K562 (cell line): ENCODE results near the gene DLG4. TPM values are rescaled to one million over a fixed set of nuclear protein-coding genes. Genes with fewer than 3 reads are reported as not detected.

Experiments used
- ATAC-seq: fragments of 200-7000 bp; cut with Tn5 transposase; 3 replicates; pipeline ENCODE4 v1.9.1; 2020; ENCODE audit warnings: moderate library complexity
- BruUV-seq: library from RNA; stranded (reverse); fragments of 400-500 nt; replicated peaks from 2 replicates; lab custom pipeline; 2021; lab: Mats Ljungman, UMichigan
- CTCF ChIA-PET: fragments of 300-600 bp; formaldehyde crosslinking; extraction: SDS; loops from one replicate; lab custom pipeline; 2021; ENCODE audit warnings: low intra/inter-chr PET ratio; lab: Yijun Ruan, JAX
- POLR2A ChIA-PET: fragments of 300-600, 350-650 bp; sonication (Branson Sonifier 250); formaldehyde crosslinking; extraction: SDS; loops from one replicate; lab custom pipeline; 2021; ENCODE audit warnings: antibody characterized with exemption, inconsistent platforms; lab: Yijun Ruan, JAX
- DNase-seq, 4 experiments: peaks; one replicate each; pipeline versions ENCODE4 v3.0.0 to v3.0.0-alpha.2; 2011 to 2018; ENCODE audit warnings: low spot score in 3 of 4, mixed read lengths in 3 of 4; ENCODE audit errors: extremely low read depth in 1 of 4
- FAIRE-seq: peaks from 2 replicates; lab custom pipeline; 2011; peaks lifted over from hg19 to GRCh38; lab: Jason Lieb, UNC
- H2AFZ ChIP-seq: 2 replicates; pipeline ENCODE4 v1.6.0; 2011; ENCODE audit warnings: low read depth, low read length, control low read depth, inconsistent platforms
- H3K27ac ChIP-seq: fragments of 200-600 bp; 3 replicates; pipeline ENCODE4 v1.8.0; 2011; ENCODE audit warnings: low read depth, mild to moderate bottlenecking, control low read depth, inconsistent platforms, low read length, moderate library complexity, mixed read lengths; ENCODE audit errors: extremely low read depth
- H3K27me3 ChIP-seq, 2 experiments: fragments of 300-600 bp in 1 of 2; 2 replicates in 1 of 2; 3 replicates in 1 of 2; pipeline versions ENCODE4 v1.6.0 to v1.8.0; 2011; ENCODE audit warnings: inconsistent platforms in 2 of 2, low read length in 2 of 2, mild to moderate bottlenecking in 1 of 2, mixed read lengths in 1 of 2, moderate library complexity in 1 of 2; ENCODE audit not compliant: control insufficient read depth in 2 of 2, insufficient read depth in 2 of 2
- H3K36me3 ChIP-seq: fragments of 300-600 bp; 3 replicates; pipeline ENCODE4 v1.8.0; 2011; ENCODE audit warnings: mild to moderate bottlenecking, low read length, inconsistent platforms; ENCODE audit not compliant: control insufficient read depth, insufficient read depth
- H3K4me1 ChIP-seq, 2 experiments: fragments of 200-600 bp in 1 of 2; replicated peaks in 1 of 2; 2 replicates in 1 of 2; 3 replicates in 1 of 2; pipeline versions ENCODE4 v1.5.1 to v1.8.0; 2011; ENCODE audit warnings: inconsistent platforms in 2 of 2, low read length in 2 of 2, mild to moderate bottlenecking in 1 of 2, mixed read lengths in 1 of 2, moderate library complexity in 1 of 2; ENCODE audit not compliant: control insufficient read depth in 2 of 2, insufficient read depth in 2 of 2
- H3K4me2 ChIP-seq: 2 replicates; pipeline ENCODE4 v1.6.1; 2011; ENCODE audit warnings: low read length, control low read depth, inconsistent platforms, mixed read lengths; ENCODE audit not compliant: insufficient read depth
- H3K4me3 ChIP-seq: fragments of 200-600 bp; sonication (generic), shearing (Covaris generic); 2 replicates; pipeline ENCODE4 v1.5.1; 2016; ENCODE audit warnings: control low read depth, inconsistent platforms
- H3K79me2 ChIP-seq: fragments of 200-600 bp; 3 replicates; pipeline ENCODE4 v1.8.0; 2011; ENCODE audit warnings: low read length, inconsistent platforms; ENCODE audit not compliant: control insufficient read depth, insufficient read depth
- H3K9ac ChIP-seq, 2 experiments: 2 replicates each; pipeline versions ENCODE4 v1.6.0 to v1.6.1; 2011; ENCODE audit warnings: low read depth in 2 of 2, low read length in 2 of 2, control low read depth in 1 of 2, inconsistent platforms in 1 of 2, mild to moderate bottlenecking in 1 of 2, mixed read lengths in 1 of 2; ENCODE audit not compliant: insufficient read depth in 1 of 2
- H3K9me1 ChIP-seq: one replicate; pipeline ENCODE4 v1.6.0; 2011; ENCODE audit warnings: inconsistent platforms, mild to moderate bottlenecking, low read length, moderate library complexity; ENCODE audit not compliant: control insufficient read depth, insufficient read depth
- H3K9me3 ChIP-seq: replicated peaks from 2 replicates; pipeline ENCODE4 v1.5.1; 2011; ENCODE audit warnings: low read depth, low read length, inconsistent platforms; ENCODE audit not compliant: control insufficient read depth, insufficient read depth
- H4K20me1 ChIP-seq: replicated peaks from 2 replicates; pipeline ENCODE4 v1.6.1; 2011; ENCODE audit warnings: low read length, inconsistent platforms, mixed read lengths; ENCODE audit not compliant: control insufficient read depth, insufficient read depth
- CCAR2 ChIP-seq: fragments of 200-400 bp; formaldehyde crosslinking; IDR thresholded peaks from 2 replicates; pipeline ENCODE4 v1.6.1; 2017; ENCODE audit warnings: mild to moderate bottlenecking, low read depth, low read length
- DPF2 ChIP-seq: fragments of 450-650 bp; IDR thresholded peaks from 2 replicates; pipeline ENCODE4 v1.6.1; 2016
- HIVEP1 ChIP-seq: fragments of 250-450 bp; sonication (Bioruptor Pico); IDR thresholded peaks from 2 replicates; pipeline ENCODE4 v1.4.0; 2020; ENCODE audit warnings: mild to moderate bottlenecking
- HMG20A ChIP-seq: fragments of 450-650 bp; formaldehyde crosslinking; conservative IDR thresholded peaks from 2 replicates; pipeline ENCODE4 v1.4.0; 2020; ENCODE audit warnings: mild to moderate bottlenecking, mixed read lengths
- HNRNPL ChIP-seq: fragments of 200-400 bp; formaldehyde crosslinking; IDR thresholded peaks from 2 replicates; pipeline ENCODE4 v1.6.1; 2017; ENCODE audit warnings: low read depth, mild to moderate bottlenecking, low read length
- MTA3 ChIP-seq: fragments of 450-650 bp; formaldehyde crosslinking; IDR thresholded peaks from 2 replicates; pipeline ENCODE4 v1.6.1; 2017; ENCODE audit warnings: mild to moderate bottlenecking, borderline replicate concordance
- NFE2 ChIP-seq: IDR thresholded peaks from 2 replicates; pipeline ENCODE4 v1.6.1; 2014; ENCODE audit warnings: antibody characterized with exemption, low read depth
- POLR2A ChIP-seq: fragments of 450-650 bp; conservative IDR thresholded peaks from 2 replicates; pipeline ENCODE4 v1.6.1; 2016
- SREBF1 ChIP-seq: fragments of 150-350 bp; IDR thresholded peaks from 2 replicates; pipeline ENCODE4 v1.6.1; 2014; ENCODE audit warnings: antibody characterized with exemption, low read depth, low read length, borderline replicate concordance
- TEAD4 ChIP-seq, 2 experiments: sonication (generic) in 1 of 2; formaldehyde crosslinking in 1 of 2; IDR thresholded peaks; 2 replicates each; pipeline versions ENCODE4 v1.6.1 to v1.8.0; 2012 to 2022; ENCODE audit warnings: borderline replicate concordance in 1 of 2, inconsistent platforms in 1 of 2, low read length in 1 of 2, mild to moderate bottlenecking in 1 of 2, missing genetic modification reagents in 1 of 2
- THRA ChIP-seq: fragments of 450-650 bp; IDR thresholded peaks from 2 replicates; pipeline ENCODE4 v1.6.1; 2017; ENCODE audit warnings: mild to moderate bottlenecking, moderate library complexity
- ZBTB7A ChIP-seq: IDR thresholded peaks from 2 replicates; pipeline ENCODE4 v1.6.1; 2011; ENCODE audit warnings: low read depth, mild to moderate bottlenecking, low read length, moderate library complexity, borderline replicate concordance; ENCODE audit not compliant: control insufficient read depth
- ZNF699 ChIP-seq: fragments of 250-450 bp; sonication (Bioruptor Pico); IDR thresholded peaks from 2 replicates; pipeline ENCODE4 v1.8.0; 2021; ENCODE audit warnings: mild to moderate bottlenecking, moderate library complexity; ENCODE audit not compliant: insufficient replicate concordance
- WGBS: fragments of 100-300 bp; shearing (Covaris generic); methylation state at CpG from one replicate; pipeline ENCODE4 v1.1.6; 2016; ENCODE audit warnings: low coverage, mixed read lengths; ENCODE audit not compliant: insufficient coverage; ENCODE audit errors: missing lambda C conversion rate; 5-methylcytosine and 5-hydroxymethylcytosine counted together
- in situ Hi-C: fragments of 300-500 bp; cut with MboI; formaldehyde crosslinking; loops from 4 replicates; pipeline ENCODE4 v1.15.0; 2018; ENCODE audit warnings: inconsistent platforms, mixed read lengths
- intact Hi-C: fragments of 100-400 bp; cut with micrococcal nuclease; formaldehyde crosslinking; loops from 2 replicates; pipeline ENCODE4 v1.14.2; 2022
- polyA plus RNA-seq, 8 experiments: library from polyadenylated mRNA; depleted of rRNA in 4 of 8; stranded (reverse) in 5 of 8; unstranded in 3 of 8; fragments of >200 nt; fragmentation: Nextera tagmentation in 2 of 8; fragmentation: Illumina TruSeq in 1 of 8; extraction: Ambion mirVana in 2 of 8; extraction: Trizol in 1 of 8; gene quantifications; 2 replicates each; pipeline versions ENCODE4 v1.2.1 to v1.2.3, GENCODE V29; 2011 to 2014; ENCODE audit warnings: inconsistent platforms in 1 of 8, missing spikeins in 1 of 8
- total RNA-seq, 7 experiments: library from RNA; depleted of rRNA in 6 of 7; stranded (reverse); fragments of >200 nt in 6 of 7; fragmentation: Illumina TruSeq in 2 of 7; extraction: Trizol in 2 of 7; gene quantifications; 2 replicates each; pipeline versions ENCODE4 v1.2.1 to v1.2.3, GENCODE V29; 2011 to 2021; ENCODE audit warnings: low replicate concordance in 1 of 7
- TF ChIP-seq, protein P1 (sequence below): sonication (generic); formaldehyde crosslinking; IDR thresholded peaks from 2 replicates; pipeline ENCODE4 v1.4.0; 2020; ENCODE audit warnings: mild to moderate bottlenecking, missing genetic modification reagents

The DLG4 gene
- total and polyA plus RNA-seq, 9 of the 15 experiments (the other 6 are each of a cell fraction or from before 2014, with no cell fraction given): 0.03 to 12.0 (median 4.1) TPM

- in situ Hi-C loops: no loop called here
- TF ChIP-seq ZNF699 (no peak), THRA (no peak), SREBF1 (no peak), HNRNPL (no peak), MTA3 (no peak), NFE2 (no peak), HMG20A (CRISPR knock-in tag) (no peak), POLR2A (no peak), CCAR2 (no peak), TEAD4 (IDR thresholded peaks at IDR 0.05; ENCODE audit: low read length) (no peak), TEAD4 (CRISPR knock-in tag; IDR thresholded peaks at IDR 0.05; ENCODE audit: borderline replicate concordance) (no peak), ZBTB7A (no peak), DPF2 (no peak), HIVEP1 (CRISPR knock-in tag) (no peak)
- TF ChIP-seq, protein P1, sequence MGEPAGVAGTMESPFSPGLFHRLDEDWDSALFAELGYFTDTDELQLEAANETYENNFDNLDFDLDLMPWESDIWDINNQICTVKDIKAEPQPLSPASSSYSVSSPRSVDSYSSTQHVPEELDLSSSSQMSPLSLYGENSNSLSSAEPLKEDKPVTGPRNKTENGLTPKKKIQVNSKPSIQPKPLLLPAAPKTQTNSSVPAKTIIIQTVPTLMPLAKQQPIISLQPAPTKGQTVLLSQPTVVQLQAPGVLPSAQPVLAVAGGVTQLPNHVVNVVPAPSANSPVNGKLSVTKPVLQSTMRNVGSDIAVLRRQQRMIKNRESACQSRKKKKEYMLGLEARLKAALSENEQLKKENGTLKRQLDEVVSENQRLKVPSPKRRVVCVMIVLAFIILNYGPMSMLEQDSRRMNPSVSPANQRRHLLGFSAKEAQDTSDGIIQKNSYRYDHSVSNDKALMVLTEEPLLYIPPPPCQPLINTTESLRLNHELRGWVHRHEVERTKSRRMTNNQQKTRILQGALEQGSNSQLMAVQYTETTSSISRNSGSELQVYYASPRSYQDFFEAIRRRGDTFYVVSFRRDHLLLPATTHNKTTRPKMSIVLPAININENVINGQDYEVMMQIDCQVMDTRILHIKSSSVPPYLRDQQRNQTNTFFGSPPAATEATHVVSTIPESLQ (CRISPR knock-in tag): no peak
- H3K4me2 ChIP-seq: no peak overlapping the region
- 0 out of 2 replicates have a peak, but pooled peaks cover 3% of the 10 kb centered on the region for H3K9me3 ChIP-seq
- H4K20me1 ChIP-seq: no peaks in the 10 kb centered on the region
- FAIRE-seq (no peak), ATAC-seq (no peak), DNase-seq (no peak)
- intact Hi-C loops: no loop called here
- H3K27me3 ChIP-seq: peaks cover 0 to 13% of the 10 kb centered on the region in 2 experiments; a peak in 2 of 5 replicates
- H3K4me1 ChIP-seq: peaks cover 3 to 21% of the 10 kb centered on the region in 2 experiments; a peak in 3 of 5 replicates
- no peak overlapping the region for H2AFZ ChIP-seq
- H3K27ac ChIP-seq: no peak overlapping the region
- BruUV-seq: no TSS peak
- H3K36me3 ChIP-seq: no peaks in the 10 kb centered on the region
- H3K79me2 ChIP-seq: no peaks in the 10 kb centered on the region
- 70% methylated on average over 4 of the region's 11 CpGs for WGBS
- CTCF ChIA-PET: no interaction called here
- no peaks in the 10 kb centered on the region for H3K9me1 ChIP-seq
- H3K4me3 ChIP-seq: no peak overlapping the region
- no peak overlapping the region for H3K9ac ChIP-seq
- POLR2A ChIA-PET: no interaction called here
Observed at GRCh38 chr17:7178973-7179316, 40.7 kb downstream of the DLG4 start.
